ENCODE measurements around the gene CLIP3. TPM values are rescaled to one million over a fixed set of nuclear protein-coding genes. Genes with fewer than 3 reads are reported as not detected.

Gene CLIP3
- polyA plus RNA-seq (2013), result 16.4 and 17.5 TPM in 2 replicates

GRCh38 chr19:36032251-36033104, at the start of gene CLIP3:
TSS of gene CLIP3 (minus strand) at chr19:36032873. CDS start at chr19:36032357, 516 bp downstream.
- H4K91ac ChIP-seq (ENCODE audit: low read depth, low read length), result no peak within 1 kb of the TSS

GRCh38 chr19:36081894-36082293, 49.2 kb upstream of the CLIP3 start:
- no peak for DNase-seq
- Histone ChIP-seq H3K4me2 (ENCODE audit: low read length) (no peak overlapping the region), H2AK5ac (ENCODE audit: low read length) (no peak overlapping the region), H2BK5ac (ENCODE audit: low read depth, low read length, poor library complexity) (no peak overlapping the region), H3K14ac (ENCODE audit: low read length) (no peak overlapping the region), H2BK120ac (ENCODE audit: insufficient read depth, low read length, poor library complexity) (no peak overlapping the region), H3K4me3 (ENCODE audit: low read depth, low read length) (no peak overlapping the region), H3K27ac (ENCODE audit: low read depth, low read length) (no peak overlapping the region), H3K4me1 (ENCODE audit: control insufficient read depth in 1 of 2, insufficient read depth in 2 of 2, low read length in 2 of 2) (no peaks in the 10 kb centered on the region), H2BK12ac (ENCODE audit: low read length) (no peak overlapping the region), H4K8ac (ENCODE audit: low read depth, low read length) (no peak overlapping the region), H3K79me2 (ENCODE audit: control insufficient read depth, insufficient read depth, low read length, poor library complexity) (no peaks in the 10 kb centered on the region), H3K9ac (ENCODE audit: low read length) (no peak overlapping the region), H3K18ac (ENCODE audit: low read length) (no peak overlapping the region), H2AFZ (ENCODE audit: insufficient read depth, low read length, poor library complexity) (no peak overlapping the region), H3K9me3 (ENCODE audit: insufficient read depth, low read depth, low read length) (no peaks in the 10 kb centered on the region), H3K79me1 (ENCODE audit: low read length) (no peaks in the 10 kb centered on the region), H3K36me3 (ENCODE audit: control insufficient read depth in 1 of 2, insufficient read depth in 2 of 2, low read length in 2 of 2) (peaks cover 38 to 52% of the 10 kb centered on the region in 2 experiments), H3K4ac (ENCODE audit: low read depth, low read length) (no peak overlapping the region), H3K27me3 (ENCODE audit: insufficient read depth, low read length) (no peaks in the 10 kb centered on the region), H4K91ac (ENCODE audit: low read depth, low read length) (no peak overlapping the region), H4K12ac (ENCODE audit: low read depth, low read length) (no peak overlapping the region), H3K23ac (ENCODE audit: low read length) (no peak overlapping the region)
- WGBS (ENCODE audit: extremely low coverage, insufficient coverage, insufficient read length), result no CpG with 5 or more reads among the region's 7 CpGs

More at GRCh38 chr19:36032251-36033104, at the start of gene CLIP3:
- peak within 1 kb of the TSS; percentile 61 for H2AFZ ChIP-seq (ENCODE audit: insufficient read depth, low read length, poor library complexity)
- H3K9me3 ChIP-seq (ENCODE audit: insufficient read depth, low read depth, low read length), result no peaks in the 10 kb centered on the region
- H3K4me1 ChIP-seq (ENCODE audit: control insufficient read depth in 1 of 2, insufficient read depth in 2 of 2, low read length in 2 of 2), result peaks cover 2 to 12% of the 10 kb centered on the region in 2 experiments
- peak within 1 kb of the TSS; percentile 85 for H3K4me3 ChIP-seq (ENCODE audit: low read depth, low read length)
- H3K4me2 ChIP-seq (ENCODE audit: low read length), result peak within 1 kb of the TSS; percentile 80
- H3K9ac ChIP-seq (ENCODE audit: low read length), result peak within 1 kb of the TSS; percentile 70
- H4K8ac ChIP-seq (ENCODE audit: low read depth, low read length), result peak within 1 kb of the TSS; percentile 72
- H3K23ac ChIP-seq (ENCODE audit: low read length), result no peak within 1 kb of the TSS
- no peak within 1 kb of the TSS for H2BK5ac ChIP-seq (ENCODE audit: low read depth, low read length, poor library complexity)
- no peaks in the 10 kb centered on the region for H3K36me3 ChIP-seq (ENCODE audit: control insufficient read depth in 1 of 2, insufficient read depth in 2 of 2, low read length in 2 of 2)
- H2BK120ac ChIP-seq (ENCODE audit: insufficient read depth, low read length, poor library complexity), result no peak within 1 kb of the TSS
- no peak within 1 kb of the TSS for H3K4ac ChIP-seq (ENCODE audit: low read depth, low read length)
- DNase-seq, result peak in 1 of 2 donors; percentile 23
- H4K12ac ChIP-seq (ENCODE audit: low read depth, low read length), result peak within 1 kb of the TSS; percentile 70
- H3K27me3 ChIP-seq (ENCODE audit: insufficient read depth, low read length), result no peaks in the 10 kb centered on the region
- no peak within 1 kb of the TSS for H3K27ac ChIP-seq (ENCODE audit: low read depth, low read length)
- H3K79me2 ChIP-seq (ENCODE audit: control insufficient read depth, insufficient read depth, low read length, poor library complexity), result no peaks in the 10 kb centered on the region
- H2BK12ac ChIP-seq (ENCODE audit: low read length), result no peak within 1 kb of the TSS
- H3K18ac ChIP-seq (ENCODE audit: low read length), result peak within 1 kb of the TSS; percentile 19
- no peak within 1 kb of the TSS for H2AK5ac ChIP-seq (ENCODE audit: low read length)
- H3K79me1 ChIP-seq (ENCODE audit: low read length), result peaks cover 2% of the 10 kb centered on the region
- no CpG with 5 or more reads among the region's 51 CpGs for WGBS (ENCODE audit: extremely low coverage, insufficient coverage, insufficient read length)
- no peak within 1 kb of the TSS for H3K14ac ChIP-seq (ENCODE audit: low read length)

GRCh38 chr19:36081385-36081784, 48.7 kb upstream of the CLIP3 start:
- no peaks in the 10 kb centered on the region for H3K9me3 ChIP-seq (ENCODE audit: insufficient read depth, low read depth, low read length)
- H3K4me3 ChIP-seq (ENCODE audit: low read depth, low read length), result no peak overlapping the region
- no peaks in the 10 kb centered on the region for H3K79me2 ChIP-seq (ENCODE audit: control insufficient read depth, insufficient read depth, low read length, poor library complexity)
- H3K27ac ChIP-seq (ENCODE audit: low read depth, low read length), result no peak overlapping the region
- no peaks in the 10 kb centered on the region for H3K27me3 ChIP-seq (ENCODE audit: insufficient read depth, low read length)
- WGBS (ENCODE audit: extremely low coverage, insufficient coverage, insufficient read length), result no CpG with 5 or more reads among the region's 3 CpGs
- H2AK5ac ChIP-seq (ENCODE audit: low read length), result no peak overlapping the region
- H3K23ac ChIP-seq (ENCODE audit: low read length), result no peak overlapping the region
- no peak overlapping the region for H3K4ac ChIP-seq (ENCODE audit: low read depth, low read length)
- no peak overlapping the region for H4K8ac ChIP-seq (ENCODE audit: low read depth, low read length)
- no peak overlapping the region for H4K91ac ChIP-seq (ENCODE audit: low read depth, low read length)
- H2BK5ac ChIP-seq (ENCODE audit: low read depth, low read length, poor library complexity), result no peak overlapping the region
- H2AFZ ChIP-seq (ENCODE audit: insufficient read depth, low read length, poor library complexity), result no peak overlapping the region
- H3K4me1 ChIP-seq (ENCODE audit: control insufficient read depth in 1 of 2, insufficient read depth in 2 of 2, low read length in 2 of 2), result no peaks in the 10 kb centered on the region
- no peak overlapping the region for H2BK120ac ChIP-seq (ENCODE audit: insufficient read depth, low read length, poor library complexity)
- H3K18ac ChIP-seq (ENCODE audit: low read length), result no peak overlapping the region
- no peak overlapping the region for H3K9ac ChIP-seq (ENCODE audit: low read length)
- H4K12ac ChIP-seq (ENCODE audit: low read depth, low read length), result no peak overlapping the region
- no peak overlapping the region for H2BK12ac ChIP-seq (ENCODE audit: low read length)
- H3K4me2 ChIP-seq (ENCODE audit: low read length), result no peak overlapping the region
- DNase-seq, result no peak
- H3K79me1 ChIP-seq (ENCODE audit: low read length), result no peaks in the 10 kb centered on the region
- no peak overlapping the region for H3K14ac ChIP-seq (ENCODE audit: low read length)
- peaks cover 34 to 47% of the 10 kb centered on the region in 2 experiments for H3K36me3 ChIP-seq (ENCODE audit: control insufficient read depth in 1 of 2, insufficient read depth in 2 of 2, low read length in 2 of 2)

GRCh38 chr19:36079389-36079945, 46.8 kb upstream of the CLIP3 start:
- no peak overlapping the region for H2AK5ac ChIP-seq (ENCODE audit: low read length)
- H4K91ac ChIP-seq (ENCODE audit: low read depth, low read length), result no peak overlapping the region
- H2BK120ac ChIP-seq (ENCODE audit: insufficient read depth, low read length, poor library complexity), result no peak overlapping the region
- H3K4ac ChIP-seq (ENCODE audit: low read depth, low read length), result no peak overlapping the region
- H3K79me1 ChIP-seq (ENCODE audit: low read length), result no peaks in the 10 kb centered on the region
- no peak overlapping the region for H2BK12ac ChIP-seq (ENCODE audit: low read length)
- H3K27me3 ChIP-seq (ENCODE audit: insufficient read depth, low read length), result no peaks in the 10 kb centered on the region
- H3K27ac ChIP-seq (ENCODE audit: low read depth, low read length), result no peak overlapping the region
- DNase-seq, result no peak
- peaks cover 36 to 44% of the 10 kb centered on the region in 2 experiments for H3K36me3 ChIP-seq (ENCODE audit: control insufficient read depth in 1 of 2, insufficient read depth in 2 of 2, low read length in 2 of 2)
- no peak overlapping the region for H2AFZ ChIP-seq (ENCODE audit: insufficient read depth, low read length, poor library complexity)
- no peak overlapping the region for H3K14ac ChIP-seq (ENCODE audit: low read length)
- peak overlapping the region; percentile 75 for H3K23ac ChIP-seq (ENCODE audit: low read length)
- H4K12ac ChIP-seq (ENCODE audit: low read depth, low read length), result no peak overlapping the region
- no peaks in the 10 kb centered on the region for H3K9me3 ChIP-seq (ENCODE audit: insufficient read depth, low read depth, low read length)
- H3K4me3 ChIP-seq (ENCODE audit: low read depth, low read length), result no peak overlapping the region
- no CpG with 5 or more reads among the region's 3 CpGs for WGBS (ENCODE audit: extremely low coverage, insufficient coverage, insufficient read length)
- H3K9ac ChIP-seq (ENCODE audit: low read length), result peak overlapping the region; percentile 75
- H4K8ac ChIP-seq (ENCODE audit: low read depth, low read length), result no peak overlapping the region
- no peak overlapping the region for H2BK5ac ChIP-seq (ENCODE audit: low read depth, low read length, poor library complexity)
- H3K4me1 ChIP-seq (ENCODE audit: control insufficient read depth in 1 of 2, insufficient read depth in 2 of 2, low read length in 2 of 2), result no peaks in the 10 kb centered on the region
- H3K79me2 ChIP-seq (ENCODE audit: control insufficient read depth, insufficient read depth, low read length, poor library complexity), result no peaks in the 10 kb centered on the region
- H3K4me2 ChIP-seq (ENCODE audit: low read length), result no peak overlapping the region
- no peak overlapping the region for H3K18ac ChIP-seq (ENCODE audit: low read length)

All from trophoblast cell (in vitro differentiated cells and primary cell).